GM10266 (cell line): ENCODE data around the gene NUP88.

ENCODE experiments used
- DNase-seq: peaks from one replicate; pipeline ENCODE4 v3.0.0; 2012; ENCODE audit errors: extremely low spot score
- CTCF ChIP-seq: IDR thresholded peaks from 2 replicates; pipeline ENCODE4 v1.5.1; 2012; ENCODE audit warnings: mild to moderate bottlenecking, low read depth; ENCODE audit not compliant: control insufficient read depth, insufficient read depth; ENCODE audit errors: missing control alignments

Gene NUP88

GRCh38 chr17:5418858-5419355 is 555 bp downstream of the NUP88 start:
- no peak for TF ChIP-seq CTCF
- DNase-seq: peak; percentile 71

GRCh38 chr17:5416901-5417300 is 2.6 kb downstream of the NUP88 start:
- TF ChIP-seq CTCF: no peak
- DNase-seq: no peak

GRCh38 chr17:5413682-5414081 is 5.8 kb downstream of the NUP88 start:
- no peak for TF ChIP-seq CTCF
- DNase-seq: no peak

DNA sequence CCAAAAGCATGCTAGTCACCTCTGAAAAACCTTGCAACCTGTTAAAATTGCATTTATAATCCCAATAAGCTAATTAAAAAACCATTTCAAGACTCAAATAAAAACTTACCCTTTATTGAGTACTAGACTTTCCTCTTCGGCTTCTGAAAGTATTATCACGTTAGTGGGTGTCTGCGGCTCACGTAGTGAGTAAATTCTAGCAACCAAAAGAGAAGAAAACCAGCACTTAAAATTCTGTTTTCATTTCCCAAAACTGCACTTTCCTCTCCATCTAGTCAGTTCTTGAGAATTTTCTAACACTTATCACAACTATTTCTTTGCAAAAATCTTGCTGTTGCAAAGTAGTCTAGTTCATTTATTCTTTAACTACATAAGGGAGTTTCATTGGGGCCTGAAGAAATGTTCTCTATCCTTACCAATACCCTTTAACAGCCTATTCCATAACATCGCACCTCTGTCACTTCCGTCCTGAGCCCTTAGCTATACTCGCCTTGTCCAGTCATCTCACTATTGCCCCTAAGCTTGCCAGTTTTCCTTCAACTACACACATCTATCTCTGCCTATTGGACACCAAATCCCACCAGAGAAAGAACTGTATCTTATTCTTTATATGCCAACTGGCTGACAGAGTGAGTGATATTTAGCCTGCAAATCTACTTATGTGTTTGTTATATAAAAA is 8.7 kb downstream of the NUP88 start:
- no peak for TF ChIP-seq CTCF
- peak; percentile 22 for DNase-seq

DNA sequence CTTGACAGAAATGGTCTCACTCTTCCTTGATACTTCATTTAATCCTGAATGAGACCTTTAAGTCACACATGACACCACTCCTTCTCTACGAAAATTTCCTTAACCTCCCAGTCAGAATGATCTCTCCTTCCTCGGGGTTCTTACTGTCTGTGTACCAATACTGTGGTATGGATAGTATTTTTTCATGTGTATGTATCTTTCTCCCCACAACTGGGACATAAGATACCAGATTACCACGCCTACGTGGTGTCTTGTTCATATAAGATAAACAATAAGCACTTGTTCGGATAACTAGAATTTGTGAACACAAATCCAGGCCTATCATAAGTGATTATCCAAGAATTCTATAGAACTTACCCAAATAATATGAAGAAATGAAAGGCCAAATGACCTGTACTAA is 11.3 kb downstream of the NUP88 start:
- no peak for DNase-seq
- no peak for TF ChIP-seq CTCF

- TF ChIP-seq CTCF: no peak
- DNase-seq: no peak
Observed at GRCh38 chr17:5405400-5405799, 14.1 kb downstream of the NUP88 start.

GRCh38 chr17:5399767-5400166 is 19.7 kb downstream of the NUP88 start:
- DNase-seq: no peak
- no peak for TF ChIP-seq CTCF
